ENCODE results near the gene ERC1. TPM values are rescaled to one million over a fixed set of nuclear protein-coding genes. Genes with fewer than 3 reads are reported as not detected.

ERC1 gene
- total RNA-seq, 1 experiment from 2014 or later, result 40.4 TPM

DNA sequence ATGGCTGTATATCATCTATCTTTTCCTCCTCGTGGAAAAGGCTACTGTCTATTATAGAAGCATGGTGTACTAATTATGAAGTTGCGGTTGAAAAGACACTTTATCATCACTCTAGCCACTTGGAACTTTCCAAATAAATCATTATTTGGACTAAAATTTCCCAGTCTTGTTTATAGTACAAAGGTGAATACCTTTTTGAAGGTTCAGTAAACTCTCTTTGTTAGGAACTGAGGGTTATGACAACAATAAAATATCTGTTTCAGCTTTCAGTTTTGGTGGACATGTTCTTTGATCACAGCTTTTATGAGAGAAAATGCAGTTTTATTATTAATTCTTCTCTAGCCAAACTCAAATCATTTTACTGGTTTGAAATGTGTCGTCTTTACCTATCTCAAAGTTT, 386.7 kb downstream of the ERC1 start:
- no peak overlapping the region for H3K4me3 ChIP-seq (ENCODE audit: low read depth in 2 of 2, low read length in 2 of 2)
- no peaks in the 10 kb centered on the region for H3K27me3 ChIP-seq (ENCODE audit: control insufficient read depth, insufficient read depth, low read length)
- POLR2A ChIA-PET, result no interaction called here
- H3K4me1 ChIP-seq (ENCODE audit: control insufficient read depth, insufficient read depth, low read length), result no peaks in the 10 kb centered on the region
- intact Hi-C loops (cut with micrococcal nuclease; ENCODE audit: unreplicated experiment), result no loop called here
- CTCF ChIA-PET, result interaction anchor here (0.7 kb wide), 1 partner anchor 883 kb away, joined by 3 read pairs; no protein-coding TSS in a partner anchor
- TF ChIP-seq, protein P1, sequence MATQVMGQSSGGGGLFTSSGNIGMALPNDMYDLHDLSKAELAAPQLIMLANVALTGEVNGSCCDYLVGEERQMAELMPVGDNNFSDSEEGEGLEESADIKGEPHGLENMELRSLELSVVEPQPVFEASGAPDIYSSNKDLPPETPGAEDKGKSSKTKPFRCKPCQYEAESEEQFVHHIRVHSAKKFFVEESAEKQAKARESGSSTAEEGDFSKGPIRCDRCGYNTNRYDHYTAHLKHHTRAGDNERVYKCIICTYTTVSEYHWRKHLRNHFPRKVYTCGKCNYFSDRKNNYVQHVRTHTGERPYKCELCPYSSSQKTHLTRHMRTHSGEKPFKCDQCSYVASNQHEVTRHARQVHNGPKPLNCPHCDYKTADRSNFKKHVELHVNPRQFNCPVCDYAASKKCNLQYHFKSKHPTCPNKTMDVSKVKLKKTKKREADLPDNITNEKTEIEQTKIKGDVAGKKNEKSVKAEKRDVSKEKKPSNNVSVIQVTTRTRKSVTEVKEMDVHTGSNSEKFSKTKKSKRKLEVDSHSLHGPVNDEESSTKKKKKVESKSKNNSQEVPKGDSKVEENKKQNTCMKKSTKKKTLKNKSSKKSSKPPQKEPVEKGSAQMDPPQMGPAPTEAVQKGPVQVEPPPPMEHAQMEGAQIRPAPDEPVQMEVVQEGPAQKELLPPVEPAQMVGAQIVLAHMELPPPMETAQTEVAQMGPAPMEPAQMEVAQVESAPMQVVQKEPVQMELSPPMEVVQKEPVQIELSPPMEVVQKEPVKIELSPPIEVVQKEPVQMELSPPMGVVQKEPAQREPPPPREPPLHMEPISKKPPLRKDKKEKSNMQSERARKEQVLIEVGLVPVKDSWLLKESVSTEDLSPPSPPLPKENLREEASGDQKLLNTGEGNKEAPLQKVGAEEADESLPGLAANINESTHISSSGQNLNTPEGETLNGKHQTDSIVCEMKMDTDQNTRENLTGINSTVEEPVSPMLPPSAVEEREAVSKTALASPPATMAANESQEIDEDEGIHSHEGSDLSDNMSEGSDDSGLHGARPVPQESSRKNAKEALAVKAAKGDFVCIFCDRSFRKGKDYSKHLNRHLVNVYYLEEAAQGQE (IDR thresholded peaks at IDR 0.05; ENCODE audit: insufficient read depth in 1 of 2, low read depth in 2 of 2, low read length in 1 of 2), result no peak
- TF ChIP-seq, protein P2, sequence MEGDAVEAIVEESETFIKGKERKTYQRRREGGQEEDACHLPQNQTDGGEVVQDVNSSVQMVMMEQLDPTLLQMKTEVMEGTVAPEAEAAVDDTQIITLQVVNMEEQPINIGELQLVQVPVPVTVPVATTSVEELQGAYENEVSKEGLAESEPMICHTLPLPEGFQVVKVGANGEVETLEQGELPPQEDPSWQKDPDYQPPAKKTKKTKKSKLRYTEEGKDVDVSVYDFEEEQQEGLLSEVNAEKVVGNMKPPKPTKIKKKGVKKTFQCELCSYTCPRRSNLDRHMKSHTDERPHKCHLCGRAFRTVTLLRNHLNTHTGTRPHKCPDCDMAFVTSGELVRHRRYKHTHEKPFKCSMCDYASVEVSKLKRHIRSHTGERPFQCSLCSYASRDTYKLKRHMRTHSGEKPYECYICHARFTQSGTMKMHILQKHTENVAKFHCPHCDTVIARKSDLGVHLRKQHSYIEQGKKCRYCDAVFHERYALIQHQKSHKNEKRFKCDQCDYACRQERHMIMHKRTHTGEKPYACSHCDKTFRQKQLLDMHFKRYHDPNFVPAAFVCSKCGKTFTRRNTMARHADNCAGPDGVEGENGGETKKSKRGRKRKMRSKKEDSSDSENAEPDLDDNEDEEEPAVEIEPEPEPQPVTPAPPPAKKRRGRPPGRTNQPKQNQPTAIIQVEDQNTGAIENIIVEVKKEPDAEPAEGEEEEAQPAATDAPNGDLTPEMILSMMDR (IDR thresholded peaks at IDR 0.05), result no peak
- TF ChIP-seq TCF7L2 (IDR thresholded peaks at IDR 0.05; ENCODE audit: low read depth, low read length) (no peak), SIN3A (IDR thresholded peaks at IDR 0.05; ENCODE audit: borderline replicate concordance, insufficient read depth, low read depth, low read length) (no peak), POLR2AphosphoS5 (IDR thresholded peaks at IDR 0.05; ENCODE audit: low read depth, low read length) (no peak)
- DNase-seq (ENCODE audit: low read depth, low spot score) (no peak), ATAC-seq (no peak)
- no peak overlapping the region for H3K27ac ChIP-seq (ENCODE audit: low read length)
- no peaks in the 10 kb centered on the region; the same call in 1 of the 2 replicates for H3K36me3 ChIP-seq (ENCODE audit: control insufficient read depth, insufficient read depth, low read length)
- in situ Hi-C loops (cut with HindIII; ENCODE audit: low pct_unique_long_range_greater_than_20kb, low sequenced_read_pairs), result no loop called here
- BruUV-seq (replicated peaks), result no TSS peak
- H3K9me3 ChIP-seq (ENCODE audit: control insufficient read depth, insufficient read depth, low read depth, low read length), result no peaks in the 10 kb centered on the region

DNA sequence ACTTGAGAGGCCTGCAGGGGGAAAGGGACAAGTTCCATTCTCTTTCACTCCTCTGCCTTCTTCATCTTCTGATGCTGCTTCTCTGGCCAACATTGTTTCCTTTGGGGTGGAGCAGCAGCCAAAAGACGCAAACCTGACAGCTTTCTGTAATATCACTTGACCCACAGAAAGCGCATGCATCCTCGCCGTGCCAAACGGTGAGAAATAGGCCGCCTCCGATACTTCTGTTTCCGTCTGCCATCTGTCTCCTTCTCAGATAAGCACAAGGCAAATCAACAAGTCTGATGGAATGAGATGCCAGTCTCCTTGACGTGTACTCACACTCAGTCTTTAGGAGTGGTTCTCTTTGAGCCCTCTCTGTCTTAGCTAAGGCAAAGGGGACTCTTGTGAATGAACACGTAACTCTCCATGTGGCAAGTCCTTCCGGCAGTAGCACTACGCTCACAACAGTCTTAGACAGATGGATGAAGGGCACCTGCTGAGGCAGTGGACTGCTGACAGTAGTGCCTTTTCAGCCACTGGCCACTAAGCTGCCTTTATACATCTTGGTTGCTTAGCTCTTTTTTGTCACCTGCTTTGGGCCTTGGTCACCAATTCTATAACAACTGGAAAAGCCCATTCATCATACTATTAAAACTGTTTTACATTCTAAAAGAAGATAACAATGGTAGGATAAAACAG, 389.3 kb downstream of the ERC1 start:
- Histone ChIP-seq H3K27ac (ENCODE audit: low read length) (no peak overlapping the region), H3K9me3 (ENCODE audit: control insufficient read depth, insufficient read depth, low read depth, low read length) (no peaks in the 10 kb centered on the region), H3K36me3 (ENCODE audit: control insufficient read depth, insufficient read depth, low read length) (no peaks in the 10 kb centered on the region; the same call in 1 of the 2 replicates), H3K27me3 (ENCODE audit: control insufficient read depth, insufficient read depth, low read length) (no peaks in the 10 kb centered on the region), H3K4me3 (ENCODE audit: low read depth in 2 of 2, low read length in 2 of 2) (no peak overlapping the region), H3K4me1 (ENCODE audit: control insufficient read depth, insufficient read depth, low read length) (no peaks in the 10 kb centered on the region)
- ChIA-PET POLR2A (no interaction called here), CTCF (no interaction called here)
- TF ChIP-seq POLR2AphosphoS5 (IDR thresholded peaks at IDR 0.05; ENCODE audit: low read depth, low read length) (no peak), SIN3A (IDR thresholded peaks at IDR 0.05; ENCODE audit: borderline replicate concordance, insufficient read depth, low read depth, low read length) (no peak)
- TF ChIP-seq, protein P2 (IDR thresholded peaks at IDR 0.05), result no peak
- no TSS peak for BruUV-seq (replicated peaks)
- ATAC-seq (no peak), DNase-seq (ENCODE audit: low read depth, low spot score) (no peak)
- in situ Hi-C loops (cut with HindIII; ENCODE audit: low pct_unique_long_range_greater_than_20kb, low sequenced_read_pairs) (no loop called here), intact Hi-C loops (cut with micrococcal nuclease; ENCODE audit: unreplicated experiment) (no loop called here)
